Inferior parietal cortex (tissue), 1 donor: ENCODE measurements around the gene TBX15.
"Not testable (repeated sequence)": the region's sequence is repeated elsewhere in the genome, so short reads cannot be mapped to it uniquely, and the experiment has no call there.

ENCODE experiments used
- DNase-seq: peaks from one replicate; pipeline ENCODE4 v3.0.0-alpha.2; 2016; ENCODE audit errors: extremely low spot score

The TBX15 gene

GRCh38 chr1:118958937-118959631 is 29.1 kb downstream of the TBX15 start:
- no peak for DNase-seq

DNA sequence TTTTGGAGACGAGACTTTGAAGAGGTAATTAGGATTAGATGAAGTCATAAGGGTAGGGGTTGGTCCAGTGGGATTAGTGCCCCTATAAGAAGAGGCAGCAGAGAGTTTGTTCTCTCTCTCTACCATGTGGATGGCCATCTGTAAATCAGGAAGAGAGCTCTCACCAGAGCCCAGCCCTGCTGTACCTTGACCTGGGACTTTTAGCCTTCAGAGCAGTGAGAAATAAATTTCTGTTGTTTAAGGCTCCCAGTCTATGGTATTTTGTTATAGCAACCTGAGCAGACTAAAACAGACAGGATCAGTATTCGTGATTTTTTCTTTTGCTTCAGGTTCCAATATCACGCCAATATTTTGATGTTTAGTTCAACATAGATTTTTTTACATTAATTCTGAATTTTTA is 30.0 kb downstream of the TBX15 start:
- DNase-seq, result no peak

DNA sequence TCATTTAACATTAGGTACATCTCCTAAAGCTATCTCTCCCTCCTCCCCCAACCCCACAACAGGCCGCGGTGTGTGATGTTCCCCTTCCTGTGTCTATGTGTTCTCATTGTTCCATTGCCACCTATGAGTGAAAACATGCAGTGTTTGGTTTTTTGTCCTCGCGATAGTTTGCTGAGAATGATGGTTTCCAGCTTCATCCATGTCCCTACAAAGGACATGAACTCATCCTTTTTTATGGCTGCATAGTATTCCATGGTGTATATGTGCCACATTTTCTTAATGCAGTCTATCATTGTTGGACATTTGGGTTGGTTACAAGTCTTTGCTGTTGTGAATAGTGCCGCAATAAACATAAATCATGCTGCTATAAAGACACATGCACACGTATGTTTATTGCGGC is 30.6 kb downstream of the TBX15 start:
- DNase-seq, result not testable (repeated sequence)

GRCh38 chr1:118954301-118954905 is 33.7 kb downstream of the TBX15 start:
- no peak for DNase-seq

DNA sequence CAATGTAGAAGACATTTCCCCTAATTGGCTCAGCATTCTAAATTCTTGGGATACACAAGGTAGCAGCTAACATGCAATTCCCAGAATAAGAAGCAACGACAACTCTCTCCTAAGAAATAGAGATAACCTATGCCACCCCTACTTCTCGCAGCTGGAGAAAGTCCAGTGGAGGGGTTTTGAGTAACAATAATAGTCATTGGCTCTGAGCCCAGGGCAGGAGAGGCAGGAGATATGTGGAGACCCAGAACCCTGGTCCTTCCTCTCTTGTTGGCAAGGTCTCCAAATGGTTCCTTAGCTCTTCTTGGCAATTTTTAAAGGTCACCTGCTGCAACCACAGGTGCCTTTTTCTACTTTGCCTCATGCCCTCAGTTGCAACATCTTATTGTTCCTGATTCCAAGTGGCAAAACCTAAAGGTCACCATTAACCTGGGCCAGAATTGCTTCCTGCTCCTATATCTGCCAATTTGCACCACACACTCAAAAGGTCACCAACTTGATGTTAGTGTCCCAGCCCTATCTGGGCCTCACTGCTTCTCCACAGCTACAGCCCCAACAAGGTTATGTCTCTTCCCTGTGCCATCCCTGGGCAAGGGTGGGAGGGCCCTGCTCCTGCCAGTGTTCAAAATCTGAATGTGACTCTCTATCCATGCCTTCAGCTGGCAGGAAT is 36.7 kb downstream of the TBX15 start:
- DNase-seq, result no peak

DNA sequence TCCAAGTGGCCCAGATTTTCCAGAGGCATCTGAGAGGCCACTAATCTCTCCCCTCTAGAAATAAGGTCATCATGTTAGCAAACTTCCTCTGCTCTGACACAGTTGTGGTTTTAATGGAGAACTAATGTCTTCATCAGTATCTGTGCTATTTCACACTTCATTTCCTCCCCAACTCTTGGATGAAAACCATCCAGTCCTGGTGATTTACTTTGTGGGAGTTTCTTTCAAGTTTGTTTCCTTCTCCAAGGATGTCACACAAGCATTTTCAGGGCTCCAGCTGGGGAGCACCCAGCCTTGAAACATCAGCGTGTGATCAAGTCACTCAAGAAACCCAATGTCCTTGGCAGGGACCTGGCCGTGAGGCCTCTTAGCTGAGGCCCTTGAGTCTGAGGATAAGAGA is 38.8 kb downstream of the TBX15 start:
- DNase-seq, result no peak

- DNase-seq, result no peak
These were observed 39.3 kb downstream of the TBX15 start for GRCh38 chr1:118948846-118949245.

DNA sequence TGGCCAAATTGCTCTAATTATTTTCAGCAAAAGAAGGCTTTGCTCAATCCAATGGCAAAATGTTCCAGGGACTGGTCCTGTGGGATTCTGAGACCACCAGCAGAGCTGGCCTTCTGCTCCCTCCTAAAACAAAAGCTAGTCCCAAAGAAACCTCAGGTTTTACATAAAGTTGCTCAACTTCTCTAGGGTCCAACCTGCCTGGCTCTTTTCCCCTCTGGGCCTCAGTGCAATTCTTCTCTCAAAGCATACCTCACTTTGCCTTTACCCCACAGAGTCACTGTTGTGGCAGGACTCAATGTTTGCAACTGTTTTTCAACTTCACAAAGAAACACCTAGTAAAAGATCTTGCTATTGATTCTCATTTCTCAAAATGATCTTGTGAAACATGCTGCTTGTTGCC is 39.8 kb downstream of the TBX15 start:
- DNase-seq, result no peak

DNA sequence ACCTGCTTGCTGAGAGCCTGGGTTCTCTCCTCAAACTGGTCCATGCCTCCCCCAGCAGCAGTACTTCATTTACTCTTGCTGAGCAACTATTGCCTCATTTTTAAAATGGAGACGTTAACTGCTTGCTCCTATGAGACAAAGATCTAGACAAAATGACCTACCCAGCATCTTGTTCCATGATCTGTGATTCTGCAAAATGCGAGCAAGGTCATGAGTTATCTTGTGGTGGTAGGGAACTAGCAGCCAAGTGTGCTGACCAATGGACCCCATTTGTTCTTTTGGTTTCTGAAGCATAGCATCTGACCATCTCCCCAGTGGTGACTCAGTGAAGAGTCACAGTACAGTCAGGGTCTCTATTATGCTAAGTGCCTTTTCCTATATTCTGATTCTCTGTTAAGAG is 40.4 kb downstream of the TBX15 start:
- DNase-seq, result no peak

- no peak for DNase-seq
These were observed 41.0 kb downstream of the TBX15 start for GRCh38 chr1:118947003-118947765.

DNA sequence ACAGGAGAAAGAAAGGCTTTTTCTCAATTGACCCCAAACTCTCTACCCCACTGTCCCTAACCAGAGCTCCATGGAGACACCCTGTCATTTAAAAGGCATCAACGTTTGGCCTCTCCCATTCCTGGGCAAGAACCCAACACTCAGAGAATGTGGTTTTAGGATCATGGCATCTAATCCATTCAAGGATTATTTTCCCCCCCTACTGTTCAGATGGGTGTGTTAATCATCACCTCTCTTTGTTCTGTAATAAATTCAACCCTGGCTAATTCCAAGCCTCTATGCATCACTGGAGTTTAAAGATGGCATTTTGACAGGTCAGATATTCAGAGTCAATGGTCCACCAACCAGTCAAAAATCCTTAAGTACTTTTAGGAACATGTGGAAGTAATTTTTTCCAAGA is 42.7 kb downstream of the TBX15 start:
- no peak for DNase-seq

DNA sequence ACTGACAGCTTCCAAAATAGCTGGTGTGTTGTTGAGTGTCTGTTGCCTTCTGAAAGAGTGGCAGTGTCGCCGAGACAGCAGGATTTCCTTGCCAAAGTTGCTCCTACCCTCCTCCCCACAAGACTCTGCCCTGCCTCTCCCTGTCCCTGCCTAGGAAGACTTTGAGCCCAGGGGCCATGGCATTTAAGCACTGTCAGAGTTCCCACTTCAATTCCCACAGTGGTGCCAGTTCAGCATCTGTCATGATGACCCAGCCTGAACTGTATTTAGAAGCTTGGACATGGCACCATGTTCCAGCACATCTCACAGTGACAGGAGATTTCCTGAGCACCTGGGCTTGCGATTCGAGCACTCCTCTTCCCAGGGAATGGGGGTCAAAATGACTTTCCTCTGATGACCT is 43.6 kb downstream of the TBX15 start:
- DNase-seq, result no peak

GRCh38 chr1:118944133-118944532 is 44.0 kb downstream of the TBX15 start:
- no peak for DNase-seq

GRCh38 chr1:118940957-118941356 is 47.2 kb downstream of the TBX15 start:
- no peak for DNase-seq

DNA sequence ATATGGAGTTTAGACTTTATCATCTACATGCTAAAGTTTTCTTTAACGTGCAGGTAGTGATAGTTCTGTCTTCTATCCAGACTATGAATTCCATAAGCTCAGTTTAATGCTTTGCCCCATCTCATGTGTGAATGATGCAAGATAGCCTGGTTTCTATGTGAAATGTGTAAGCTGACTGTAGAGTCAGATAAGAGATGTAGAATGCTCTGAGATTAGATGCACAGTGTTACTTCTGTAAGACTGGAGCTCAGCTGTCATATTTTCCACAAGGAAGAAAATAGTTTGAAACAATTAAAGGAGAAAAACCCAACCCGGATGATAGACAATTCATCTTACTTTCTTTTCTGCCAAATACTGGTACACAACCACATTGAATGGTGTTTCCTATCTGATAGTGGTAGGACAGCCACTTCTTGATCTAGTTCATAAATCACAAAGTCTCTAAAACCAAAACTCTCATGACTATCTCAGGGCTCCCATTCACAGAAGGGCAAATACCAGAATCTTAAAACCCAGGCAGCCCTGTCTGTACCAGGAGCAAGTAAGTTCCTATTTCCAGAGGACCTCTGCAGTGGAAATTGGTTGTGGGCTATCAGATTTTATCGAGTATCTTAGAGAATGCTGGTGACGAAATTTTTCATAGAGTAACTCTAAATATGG is 50.6 kb downstream of the TBX15 start:
- no peak for DNase-seq

GRCh38 chr1:118934706-118935105 is 53.4 kb downstream of the TBX15 start:
- no peak for DNase-seq

DNA sequence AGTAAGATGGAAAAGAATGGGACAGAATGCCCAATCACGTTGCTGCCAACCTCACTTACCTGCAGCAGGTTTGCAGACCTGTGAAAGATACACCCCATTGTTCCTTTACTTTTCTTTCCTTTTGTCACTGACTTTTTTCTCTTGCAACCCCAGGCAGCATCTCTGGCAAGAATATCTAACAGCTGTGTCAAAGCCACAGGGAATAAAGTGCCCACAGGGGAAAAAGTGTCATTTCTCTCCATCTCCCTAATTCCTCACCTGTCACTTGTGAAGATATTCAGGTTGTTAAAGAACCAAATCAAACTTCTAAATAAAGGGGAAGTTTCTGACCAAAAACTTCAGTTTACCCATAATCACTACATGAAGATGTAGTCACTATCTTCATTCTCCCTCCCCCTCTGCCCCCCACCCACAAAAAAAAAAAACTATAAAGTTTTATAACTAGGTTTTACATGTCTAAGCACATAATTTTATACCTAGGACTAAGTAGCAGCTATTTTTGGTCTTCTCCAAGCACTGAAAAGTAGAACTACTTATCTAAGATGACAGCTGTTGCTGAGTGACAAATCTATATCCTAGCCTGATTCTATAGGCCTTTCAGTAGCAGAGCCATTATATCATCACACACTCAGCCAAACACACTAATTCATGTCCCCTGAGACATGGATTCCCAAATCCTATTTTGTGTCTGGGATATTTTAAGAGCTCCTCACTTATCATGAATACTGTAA is 54.9 kb downstream of the TBX15 start:
- DNase-seq, result no peak

DNA sequence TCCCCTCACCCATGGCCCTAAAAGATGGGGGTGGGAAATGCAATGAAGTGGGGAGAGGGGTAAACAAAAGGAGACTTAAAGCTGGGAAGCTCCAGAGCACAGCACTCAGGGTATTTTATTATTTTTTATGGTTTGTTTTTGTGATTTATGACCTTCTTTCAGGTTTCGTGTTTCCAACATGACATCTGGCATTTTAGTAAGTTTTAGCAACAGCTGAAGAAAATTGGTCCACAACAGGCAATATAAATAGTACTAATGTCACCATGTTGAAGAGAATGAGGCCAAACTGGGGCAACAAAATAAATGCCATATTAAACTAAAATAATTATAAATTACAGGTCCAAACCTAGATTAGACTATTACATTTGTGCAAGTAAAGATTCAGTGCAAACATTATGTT is 56.3 kb downstream of the TBX15 start:
- no peak for DNase-seq

GRCh38 chr1:118928739-118929554 is 59.2 kb downstream of the TBX15 start:
- DNase-seq, result no peak

GRCh38 chr1:118927427-118928187 is 60.5 kb downstream of the TBX15 start:
- no peak for DNase-seq
